Activated CD4-positive, alpha-beta memory T cell treated with anti-CD3 and anti-CD28 coated beads for 36 hours (primary cell): Measurements from ENCODE around the gene PLAAT3. TPM values are rescaled to one million over a fixed set of nuclear protein-coding genes. Genes with fewer than 3 reads are reported as not detected.
A peak's percentile ranks its signal among the peaks of the same experiment; 100 is the strongest.
"Not testable (repeated sequence)": the region's sequence is repeated elsewhere in the genome, so short reads cannot be mapped to it uniquely, and the experiment has no call there.

ENCODE experiments used
- CTCF ChIA-PET: fragments of 350-600 bp; sonication (Branson Sonifier 250); formaldehyde crosslinking; loops from one replicate; lab custom pipeline; 2021; ENCODE audit warnings: antibody characterized with exemption, inconsistent platforms; lab: Charles Lee
- POLR2A ChIA-PET: fragments of 350-600 bp; sonication (Branson Sonifier 250); formaldehyde crosslinking; loops from one replicate; lab custom pipeline; 2021; ENCODE audit warnings: antibody characterized with exemption; lab: Charles Lee
- DNase-seq: peaks from one replicate; pipeline ENCODE4 v3.0.0-alpha.2; 2020
- H3K27ac Mint-ChIP-seq: one replicate; pipeline ENCODE4 v1.8.0; 2021; ENCODE audit warnings: mixed read lengths
- H3K27me3 Mint-ChIP-seq: one replicate; pipeline ENCODE4 v1.8.0; 2021; ENCODE audit warnings: mixed read lengths
- H3K36me3 Mint-ChIP-seq: one replicate; pipeline ENCODE4 v1.8.0; 2021; ENCODE audit warnings: mixed read lengths
- H3K4me1 Mint-ChIP-seq: one replicate; pipeline ENCODE4 v1.8.0; 2021; ENCODE audit warnings: low read depth, mixed read lengths
- H3K4me3 Mint-ChIP-seq: one replicate; pipeline ENCODE4 v1.8.0; 2021; ENCODE audit warnings: mild to moderate bottlenecking, mixed read lengths
- H3K9me3 Mint-ChIP-seq: one replicate; pipeline ENCODE4 v1.8.0; 2021; ENCODE audit warnings: mixed read lengths
- intact Hi-C: fragments of 100-400 bp; cut with micrococcal nuclease; formaldehyde crosslinking; loops from one replicate; pipeline ENCODE4 v1.15.1; 2023
- total RNA-seq, 2 experiments: library from RNA; stranded (reverse); gene quantifications; one replicate each; pipeline ENCODE4 v1.2.3, GENCODE V29; 2021

Gene PLAAT3
- total RNA-seq, 2 experiments from 2014 or later, result 10.3 to 10.4 TPM

- peaks cover 34% of the 10 kb centered on the region for H3K4me1 Mint-ChIP-seq
- POLR2A ChIA-PET, result interaction anchor here (2.0 to 2.8 kb wide), 2 partner anchors 12 to 14 kb away, joined by 7 read pairs; partner anchors contain the start of gene PLAAT4
- H3K27ac Mint-ChIP-seq, intact Hi-C loops, H3K36me3 Mint-ChIP-seq, DNase-seq, H3K9me3 Mint-ChIP-seq, H3K4me3 Mint-ChIP-seq, CTCF ChIA-PET, H3K27me3 Mint-ChIP-seq: not testable (repeated sequence)
Observed at GRCh38 chr11:63550156-63550700, 64.0 kb downstream of the PLAAT3 start.

- DNase-seq, result no peak
- POLR2A ChIA-PET, result no interaction called here
- Mint-ChIP-seq H3K4me3 (no peak overlapping the region), H3K4me1 (peaks cover 30% of the 10 kb centered on the region), H3K27ac (no peak overlapping the region), H3K27me3 (no peaks in the 10 kb centered on the region), H3K9me3 (no peaks in the 10 kb centered on the region), H3K36me3 (peaks cover 11% of the 10 kb centered on the region)
- intact Hi-C loops, result no loop called here
- CTCF ChIA-PET, result interaction anchor here (1.0 kb wide), 1 partner anchor 12 kb away, joined by 4 read pairs; the partner anchor contains the start of gene PLAAT4
Observed at GRCh38 chr11:63549411-63549810, 64.8 kb downstream of the PLAAT3 start.

- POLR2A ChIA-PET, result no interaction called here
- DNase-seq, result no peak
- Mint-ChIP-seq H3K9me3 (no peaks in the 10 kb centered on the region), H3K27ac (no peak overlapping the region), H3K4me1 (peaks cover 21% of the 10 kb centered on the region), H3K36me3 (peaks cover 14% of the 10 kb centered on the region), H3K4me3 (no peak overlapping the region), H3K27me3 (no peaks in the 10 kb centered on the region)
- intact Hi-C loops, result no loop called here
- CTCF ChIA-PET, result no interaction called here
Observed at GRCh38 chr11:63548178-63548577, 66.1 kb downstream of the PLAAT3 start.

DNA sequence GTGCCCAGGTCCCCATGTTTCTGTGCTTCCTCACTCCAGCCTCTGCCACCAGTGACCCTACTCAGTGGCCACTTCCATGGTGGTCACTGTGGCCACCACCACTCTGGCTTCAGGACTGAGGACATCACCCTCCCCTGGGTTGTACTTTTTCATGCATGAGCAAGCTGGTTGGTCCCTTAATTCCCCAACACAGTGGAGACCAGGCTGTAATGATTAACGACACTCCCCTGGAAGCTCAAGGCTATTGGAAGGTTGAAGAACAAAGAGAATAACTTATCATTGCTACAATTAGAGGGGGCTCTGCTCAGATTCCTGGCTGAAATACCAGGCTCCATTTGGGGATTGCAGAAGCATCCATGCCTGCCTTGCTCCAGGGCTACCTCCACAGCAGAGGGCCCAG is 67.2 kb downstream of the PLAAT3 start:
- Mint-ChIP-seq H3K9me3 (no peaks in the 10 kb centered on the region), H3K36me3 (peaks cover 14% of the 10 kb centered on the region), H3K4me3 (no peak overlapping the region), H3K27me3 (no peaks in the 10 kb centered on the region), H3K27ac (no peak overlapping the region), H3K4me1 (peaks cover 19% of the 10 kb centered on the region)
- intact Hi-C loops, result no loop called here
- ChIA-PET POLR2A (no interaction called here), CTCF (no interaction called here)
- DNase-seq, result no peak

- no peak for DNase-seq
- no peaks in the 10 kb centered on the region for H3K27me3 Mint-ChIP-seq
- no peak overlapping the region for H3K27ac Mint-ChIP-seq
- H3K36me3 Mint-ChIP-seq, result peaks cover 14% of the 10 kb centered on the region
- no peaks in the 10 kb centered on the region for H3K9me3 Mint-ChIP-seq
- POLR2A ChIA-PET, result interaction anchor here (0.6 kb wide), 1 partner anchor 8 kb away, joined by 3 read pairs; no protein-coding TSS in a partner anchor
- intact Hi-C loops, result no loop called here
- peaks cover 23% of the 10 kb centered on the region for H3K4me1 Mint-ChIP-seq
- no peak overlapping the region for H3K4me3 Mint-ChIP-seq
- CTCF ChIA-PET, result interaction anchor here (0.9 kb wide), 1 partner anchor 65 kb away, joined by 3 read pairs; no protein-coding TSS in a partner anchor
Observed at GRCh38 chr11:63543711-63544110, 70.5 kb downstream of the PLAAT3 start.

DNA sequence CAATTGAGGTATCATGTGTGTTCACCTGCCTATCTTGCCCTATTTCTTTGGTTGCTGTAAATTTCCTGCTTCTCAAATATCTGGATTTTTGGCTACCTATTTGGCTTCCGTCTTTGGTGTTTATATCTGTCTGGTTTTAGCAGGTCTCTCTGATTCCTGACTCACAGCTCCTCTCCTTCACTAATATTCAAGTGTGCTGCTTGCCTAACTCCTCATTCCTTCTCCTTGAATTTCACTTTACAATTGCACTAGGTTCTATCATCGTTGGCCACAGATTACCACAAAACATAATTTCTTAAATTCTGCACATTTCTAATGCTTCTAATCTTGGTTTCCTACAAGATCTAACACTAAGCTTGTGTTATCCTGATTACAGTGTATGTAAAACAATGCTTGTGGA is 71.7 kb downstream of the PLAAT3 start:
- H3K27ac Mint-ChIP-seq, result not testable (repeated sequence)

DNA sequence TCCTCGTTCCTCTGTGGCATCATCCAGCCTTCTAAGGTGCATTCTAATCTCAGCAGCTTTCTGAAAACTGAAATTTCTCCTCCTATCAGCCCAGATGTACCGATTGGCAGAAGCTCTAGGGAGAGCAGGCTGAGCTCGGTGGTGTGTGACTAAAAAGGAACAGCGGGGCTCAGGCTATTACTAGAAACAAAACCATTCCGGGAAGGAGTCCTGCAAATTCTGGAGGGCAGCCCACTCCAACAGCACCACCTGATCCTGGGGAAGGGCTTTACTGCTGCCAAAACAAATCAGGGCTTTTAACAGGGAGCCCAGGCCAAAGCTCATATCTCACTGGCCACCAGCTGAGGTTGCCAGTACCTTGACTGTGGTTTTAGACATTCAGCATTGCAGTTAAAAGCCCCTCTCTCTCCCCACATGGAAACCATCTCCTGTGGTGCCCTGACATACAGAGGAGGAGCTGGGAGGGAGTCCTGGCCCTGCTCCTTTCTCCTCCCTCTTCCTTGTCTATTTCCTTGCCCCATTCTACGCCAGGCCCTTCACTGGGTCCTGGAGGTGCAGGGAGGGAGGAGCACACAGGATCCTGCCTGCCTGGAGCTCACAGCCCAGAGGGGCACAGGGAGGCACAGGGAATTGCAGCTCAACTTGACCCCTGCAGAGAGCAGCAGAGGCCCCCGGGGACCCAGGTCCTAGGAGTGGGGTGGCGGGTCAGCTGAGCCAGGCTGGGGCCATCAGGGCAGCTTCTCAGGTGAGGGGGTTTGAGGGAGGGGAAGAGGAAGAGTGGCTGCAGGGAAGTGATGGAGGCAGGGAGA is 76.7 kb downstream of the PLAAT3 start:
- Mint-ChIP-seq H3K36me3 (no peaks in the 10 kb centered on the region), H3K27ac (peak overlapping the region; percentile 84)

More for the DNA sequence above, 71.7 kb downstream of the PLAAT3 start:
- H3K27me3 Mint-ChIP-seq, DNase-seq, intact Hi-C loops, POLR2A ChIA-PET, H3K9me3 Mint-ChIP-seq, CTCF ChIA-PET, H3K4me3 Mint-ChIP-seq: not testable (repeated sequence)
- Mint-ChIP-seq H3K4me1 (peaks cover 36% of the 10 kb centered on the region), H3K36me3 (peaks cover 14% of the 10 kb centered on the region)

DNA sequence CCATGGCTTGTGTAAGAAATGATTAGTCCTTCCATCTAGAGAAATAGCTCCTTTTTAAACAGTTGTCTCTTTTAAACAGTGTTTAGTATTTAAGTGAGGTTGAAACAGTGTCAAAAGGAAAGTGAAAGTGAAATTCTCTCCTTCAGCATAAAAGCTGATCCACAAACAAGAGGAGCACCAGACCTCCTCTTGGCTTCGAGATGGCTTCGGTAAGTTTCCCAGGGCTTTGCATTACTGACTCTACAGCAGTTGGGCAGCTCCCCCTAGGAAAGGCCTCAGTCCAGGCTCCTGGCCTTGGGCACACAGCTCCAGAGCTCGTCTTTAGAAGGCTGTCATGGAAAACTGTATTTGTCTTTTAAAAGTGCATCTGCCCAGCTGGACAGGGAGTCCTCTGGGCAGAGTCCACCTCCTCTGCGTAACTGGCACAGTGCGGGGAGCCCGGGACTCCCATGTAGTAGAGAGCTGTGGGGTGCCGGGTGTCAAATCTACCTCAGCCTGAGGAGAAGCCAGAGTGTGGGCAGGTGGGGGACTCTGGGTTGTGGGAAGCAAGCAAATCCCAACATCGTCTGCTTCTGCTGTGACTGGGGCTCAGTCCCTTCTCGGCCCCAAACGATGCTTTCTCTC is 77.5 kb downstream of the PLAAT3 start, which contains the start of gene PLAAT4:
TSS of gene PLAAT4 (plus strand) at position 140 of the 624 bp plus-strand sequence. CDS start at position 201, 61 bp downstream.
- peak; percentile 44 for DNase-seq
- no peaks in the 10 kb centered on the region for H3K9me3 Mint-ChIP-seq
- ChIA-PET POLR2A (interaction anchor here (0.7 to 2.6 kb wide), 8 partner anchors 14 to 144 kb away, joined by 3 to 22 read pairs (median 4); partner anchors contain the start of gene RTN3), CTCF (interaction anchor here (0.5 to 3.3 kb wide), 11 partner anchors 12 to 501 kb away, joined by 3 to 15 read pairs (median 4); no protein-coding TSS in a partner anchor)
- no peaks in the 10 kb centered on the region for H3K36me3 Mint-ChIP-seq
- peak within 1 kb of the TSS; percentile 81 for H3K4me3 Mint-ChIP-seq
- peak within 1 kb of the TSS; percentile 84 for H3K27ac Mint-ChIP-seq
- H3K4me1 Mint-ChIP-seq, result peaks cover 82% of the 10 kb centered on the region
- no peaks in the 10 kb centered on the region for H3K27me3 Mint-ChIP-seq
- intact Hi-C loops, result loop anchor here (5.0 kb wide), 3 partner anchors 76 to 146 kb away; partner anchors contain the start of genes PLAAT3 and RTN3

More for the DNA sequence above, 76.7 kb downstream of the PLAAT3 start:
- H3K4me3 Mint-ChIP-seq, result peak overlapping the region; percentile 81
- intact Hi-C loops, result loop anchor here (5.0 kb wide), 3 partner anchors 75 to 145 kb away; partner anchors contain the start of genes PLAAT3 and RTN3
- POLR2A ChIA-PET, result interaction anchor here (0.7 to 2.6 kb wide), 8 partner anchors 14 to 144 kb away, joined by 3 to 22 read pairs (median 6); partner anchors contain the start of gene RTN3
- no peaks in the 10 kb centered on the region for H3K9me3 Mint-ChIP-seq
- peak; percentile 58 for DNase-seq
- CTCF ChIA-PET, result interaction anchor here (0.5 to 3.3 kb wide), 9 partner anchors 11 to 101 kb away, joined by 3 to 15 read pairs (median 5); no protein-coding TSS in a partner anchor
- H3K27me3 Mint-ChIP-seq, result no peaks in the 10 kb centered on the region
- peaks cover 81% of the 10 kb centered on the region for H3K4me1 Mint-ChIP-seq

DNA sequence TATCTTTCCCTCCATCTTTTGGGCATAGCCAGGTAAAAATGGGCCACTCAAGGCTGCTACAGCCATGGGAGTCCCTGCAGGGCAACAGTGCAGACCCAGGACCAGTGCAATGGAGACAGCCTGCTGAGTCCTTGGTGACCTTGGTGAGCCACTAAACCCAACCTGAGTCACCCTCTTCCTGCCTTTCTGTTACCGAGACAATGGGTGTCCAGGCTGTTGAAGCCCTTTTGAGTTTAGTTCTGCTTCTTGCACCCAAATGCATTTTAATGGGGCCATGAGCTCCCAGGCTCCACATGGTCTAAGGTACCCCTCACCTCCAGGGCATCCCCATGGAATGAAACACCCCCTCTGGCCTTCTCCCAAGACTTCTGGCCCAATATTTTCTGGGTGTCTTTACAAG is 78.5 kb downstream of the PLAAT3 start:
- peak overlapping the region; percentile 84 for H3K27ac Mint-ChIP-seq
- no peaks in the 10 kb centered on the region for H3K27me3 Mint-ChIP-seq
- DNase-seq, result peak; percentile 76
- no peaks in the 10 kb centered on the region for H3K9me3 Mint-ChIP-seq
- peak overlapping the region; percentile 81 for H3K4me3 Mint-ChIP-seq
- peaks cover 87% of the 10 kb centered on the region for H3K4me1 Mint-ChIP-seq
- intact Hi-C loops, result loop anchor here (1.0 to 5.0 kb wide), 5 partner anchors 18 to 147 kb away; partner anchors contain the start of genes PLAAT3 and RTN3
- CTCF ChIA-PET, result interaction anchor here (2.5 to 3.3 kb wide), 2 partner anchors 31 to 57 kb away, joined by 8 to 15 read pairs; no protein-coding TSS in a partner anchor
- POLR2A ChIA-PET, result interaction anchor here (2.4 to 2.6 kb wide), 2 partner anchors 15 to 31 kb away, joined by 7 to 22 read pairs; no protein-coding TSS in a partner anchor
- no peaks in the 10 kb centered on the region for H3K36me3 Mint-ChIP-seq

- H3K27me3 Mint-ChIP-seq, result no peaks in the 10 kb centered on the region
- POLR2A ChIA-PET, result interaction anchor here (0.6 to 2.6 kb wide), 2 partner anchors 16 to 20 kb away, joined by 3 to 7 read pairs; no protein-coding TSS in a partner anchor
- H3K36me3 Mint-ChIP-seq, result no peaks in the 10 kb centered on the region
- H3K4me1 Mint-ChIP-seq, result peaks cover 85% of the 10 kb centered on the region
- CTCF ChIA-PET, result interaction anchor here (0.5 kb wide), 1 partner anchor 17 kb away, joined by 3 read pairs; no protein-coding TSS in a partner anchor
- intact Hi-C loops, result loop anchor here (1.0 to 5.0 kb wide), 5 partner anchors 18 to 147 kb away; partner anchors contain the start of genes PLAAT3 and RTN3
- peak overlapping the region; percentile 16 for H3K4me3 Mint-ChIP-seq
- no peaks in the 10 kb centered on the region for H3K9me3 Mint-ChIP-seq
- H3K27ac Mint-ChIP-seq, result peak overlapping the region; percentile 84
- DNase-seq, result peak; percentile 49
Observed at GRCh38 chr11:63534895-63535461, 79.3 kb downstream of the PLAAT3 start.

GRCh38 chr11:63534076-63534475 is 80.2 kb downstream of the PLAAT3 start:
- no peak for DNase-seq
- Mint-ChIP-seq H3K27ac (peak overlapping the region; percentile 68), H3K27me3 (no peaks in the 10 kb centered on the region), H3K4me1 (peaks cover 90% of the 10 kb centered on the region), H3K4me3 (no peak overlapping the region), H3K36me3 (no peaks in the 10 kb centered on the region), H3K9me3 (no peaks in the 10 kb centered on the region)
- POLR2A ChIA-PET, result interaction anchor here (0.9 kb wide), 1 partner anchor 33 kb away, joined by 3 read pairs; no protein-coding TSS in a partner anchor
- CTCF ChIA-PET, result interaction anchor here (1.0 kb wide), 1 partner anchor 33 kb away, joined by 3 read pairs; no protein-coding TSS in a partner anchor
- intact Hi-C loops, result no loop called here
